Measurements from ENCODE around the gene UBXN1. TPM values are rescaled to one million over a fixed set of nuclear protein-coding genes. Genes with fewer than 3 reads are reported as not detected.
A peak's percentile ranks its signal among the peaks of the same experiment; 100 is the strongest.
"Not testable (repeated sequence)": the region's sequence is repeated elsewhere in the genome, so short reads cannot be mapped to it uniquely, and the experiment has no call there.

UBXN1 gene
- total RNA-seq, 5 donors from 2014 or later (not counting 1 experiment from before 2014, with no cell fraction given) = 180 to 199 (median 196) TPM

DNA sequence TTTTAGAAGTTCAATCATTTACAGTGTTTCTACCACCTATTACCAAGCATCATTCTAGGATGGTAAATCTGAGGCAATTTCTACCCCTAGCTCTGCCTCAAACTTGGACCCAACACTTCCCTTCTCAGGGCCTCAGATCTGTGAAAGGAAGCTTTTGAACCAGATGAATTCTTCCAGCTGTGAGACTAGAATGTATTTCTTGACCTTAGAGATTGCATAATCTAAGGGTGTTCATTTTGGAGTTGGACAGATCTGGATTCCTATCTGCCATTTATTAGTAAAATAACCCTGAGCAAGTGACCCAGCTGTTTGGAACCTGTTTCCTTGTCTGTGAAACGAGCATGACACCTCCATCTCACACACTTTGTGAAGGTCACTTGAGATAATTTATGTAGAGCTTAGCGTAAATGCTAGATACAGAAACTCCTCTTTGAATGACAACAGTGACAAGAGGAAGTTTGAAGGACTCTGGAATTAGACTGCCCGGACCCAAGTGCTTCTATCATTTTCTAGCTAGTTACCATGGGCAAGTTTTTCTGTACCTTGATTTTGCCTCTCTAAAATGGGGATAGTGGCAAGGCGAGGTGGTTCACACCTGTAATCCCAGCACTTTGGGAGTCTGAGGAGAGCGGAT is 22.0 kb downstream of the UBXN1 start:
- H3K9me3 ChIP-seq = no peaks in the 10 kb centered on the region
- ATAC-seq (replicated peaks in 1 of 4) (no peak), DNase-seq (no peak)
- WGBS (ENCODE audit: insufficient coverage) = 100% methylated on average over 2 of the region's 5 CpGs
- no peak overlapping the region for H3K27ac Mint-ChIP-seq
- ChIA-PET POLR2A (interaction anchor here in 1 of 2 donors (0.5 kb wide), 1 partner anchor 120 kb away, joined by 6 read pairs; no protein-coding TSS in a partner anchor), CTCF (no interaction called here)
- H3K4me1 ChIP-seq (ENCODE audit: control insufficient read depth in 1 of 2, extremely low read depth in 1 of 2, insufficient read depth in 2 of 2, low read length in 2 of 2) = peaks cover 2 to 22% of the 10 kb centered on the region in 2 experiments
- H3K4me3 ChIP-seq (ENCODE audit: control insufficient read depth in 1 of 2, extremely low read depth in 1 of 2, low read length in 1 of 2) = no peak overlapping the region
- no peaks in the 10 kb centered on the region for H3K36me3 Mint-ChIP-seq
- H3K27ac ChIP-seq (ENCODE audit: low read length) = no peak overlapping the region
- no peaks in the 10 kb centered on the region for H3K27me3 Mint-ChIP-seq
- no peaks in the 10 kb centered on the region for H3K9me3 Mint-ChIP-seq
- peaks cover 10 to 17% (median 15%) of the 10 kb centered on the region in 3 donors for H3K4me1 Mint-ChIP-seq
- H3K4me3 Mint-ChIP-seq = no peak overlapping the region
- H3K27me3 ChIP-seq (replicated peaks in 1 of 2; ENCODE audit: control insufficient read depth in 2 of 2, extremely low read depth in 1 of 2, insufficient read depth in 2 of 2, low read length in 1 of 2) = no peaks in the 10 kb centered on the region
- H3K36me3 ChIP-seq (ENCODE audit: control insufficient read depth in 2 of 2, extremely low read depth in 1 of 2, insufficient read depth in 1 of 2, low read length in 1 of 2) = peaks cover 0 to 4% of the 10 kb centered on the region in 2 donors

DNA sequence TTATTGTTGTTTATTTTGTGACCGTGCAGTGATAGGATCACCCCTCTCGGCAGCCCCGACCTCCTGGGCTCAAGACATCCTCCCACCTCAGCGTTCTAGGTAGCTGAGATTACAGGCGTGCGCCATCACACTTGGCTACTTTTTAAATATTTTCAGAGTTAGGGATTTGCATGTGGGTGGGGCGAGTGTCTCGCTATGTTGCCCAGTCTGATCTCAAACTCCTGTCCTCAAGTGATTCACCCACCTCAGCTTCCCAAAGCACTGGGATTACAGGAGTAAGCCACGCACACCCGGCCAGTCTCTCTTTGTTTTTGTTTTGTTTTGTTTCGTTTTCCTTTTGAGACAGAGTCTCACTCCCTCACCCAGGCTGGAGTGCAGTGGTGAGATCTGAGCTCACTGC is 24.6 kb downstream of the UBXN1 start:
- H3K4me3 ChIP-seq (ENCODE audit: control insufficient read depth in 1 of 2, extremely low read depth in 1 of 2, low read length in 1 of 2) = no peak overlapping the region
- ChIA-PET POLR2A (interaction anchor here (0.5 to 1.9 kb wide), 5 partner anchors 10 to 46 kb away, joined by 3 to 18 read pairs (median 8); partner anchors contain the start of genes C11orf98 (in 2 of the 2), CSKMT (in 2 of the 2) and LBHD1 (in 1 of the 2)), CTCF (interaction anchor here in 1 of 2 donors (0.9 kb wide), 1 partner anchor 11 kb away, joined by 4 read pairs; the partner anchor contains the start of genes C11orf98 and CSKMT)

GRCh38 chr11:62652161-62653006 is 26.5 kb downstream of the UBXN1 start:
- DNase-seq = peak in 9 of 35 experiments; percentile 16 to 72 (median 40)
- no peaks in the 10 kb centered on the region for H3K9me3 ChIP-seq
- peak overlapping the region; percentile 69 to 95 for H3K4me3 ChIP-seq (ENCODE audit: control insufficient read depth in 1 of 2, extremely low read depth in 1 of 2, low read length in 1 of 2)
- peak overlapping the region; percentile 63 for H3K27ac ChIP-seq (ENCODE audit: low read length)
- POLR2A ChIA-PET = interaction anchor here (0.6 to 1.4 kb wide), 5 partner anchors 9 to 61 kb away, joined by 3 to 28 read pairs (median 4); partner anchors contain the start of genes C11orf98 (in 2 of the 2), CSKMT (in 2 of the 2) and TUT1 (in 1 of the 2)
- peaks cover 7 to 42% of the 10 kb centered on the region in 2 experiments for H3K4me1 ChIP-seq (ENCODE audit: control insufficient read depth in 1 of 2, extremely low read depth in 1 of 2, insufficient read depth in 2 of 2, low read length in 2 of 2)
- peaks cover 9 to 25% of the 10 kb centered on the region in 2 donors for H3K36me3 ChIP-seq (ENCODE audit: control insufficient read depth in 2 of 2, extremely low read depth in 1 of 2, insufficient read depth in 1 of 2, low read length in 1 of 2)
- Mint-ChIP-seq H3K4me3 (peak overlapping the region; percentile 87 to 97 (median 88)), H3K36me3 (peaks cover 4% of the 10 kb centered on the region), H3K9me3 (no peaks in the 10 kb centered on the region), H3K27me3 (no peaks in the 10 kb centered on the region), H3K4me1 (peaks cover 19 to 28% (median 19%) of the 10 kb centered on the region in 3 donors), H3K27ac (peak overlapping the region; percentile 85 to 90)
- H3K27me3 ChIP-seq (replicated peaks in 1 of 2; ENCODE audit: control insufficient read depth in 2 of 2, extremely low read depth in 1 of 2, insufficient read depth in 2 of 2, low read length in 1 of 2) = no peaks in the 10 kb centered on the region
- peak; percentile 5 to 11 (median 8) for ATAC-seq (replicated peaks in 1 of 4)
- CTCF ChIA-PET = interaction anchor here in 1 of 2 donors (0.5 to 1.0 kb wide), 4 partner anchors 13 to 272 kb away, joined by 3 to 6 read pairs (median 4); partner anchors contain the start of genes C11orf98 and CSKMT
- 0% methylated on average over 7 of the region's 16 CpGs for WGBS (ENCODE audit: insufficient coverage)

More for the DNA sequence above, 24.6 kb downstream of the UBXN1 start:
- ATAC-seq (replicated peaks in 1 of 4) = no peak
- H3K9me3 Mint-ChIP-seq = no peaks in the 10 kb centered on the region
- peak overlapping the region; percentile 25 to 52 (median 45) for H3K4me3 Mint-ChIP-seq
- no peak for DNase-seq
- 100% methylated on average over 1 of the region's 11 CpGs for WGBS (ENCODE audit: insufficient coverage)
- H3K27me3 Mint-ChIP-seq = no peaks in the 10 kb centered on the region
- peak overlapping the region; percentile 39 to 52 for H3K27ac Mint-ChIP-seq
- Histone ChIP-seq H3K27me3 (replicated peaks in 1 of 2; ENCODE audit: control insufficient read depth in 2 of 2, extremely low read depth in 1 of 2, insufficient read depth in 2 of 2, low read length in 1 of 2) (no peaks in the 10 kb centered on the region), H3K9me3 (no peaks in the 10 kb centered on the region), H3K4me1 (ENCODE audit: control insufficient read depth in 1 of 2, extremely low read depth in 1 of 2, insufficient read depth in 2 of 2, low read length in 2 of 2) (peaks cover 7 to 31% of the 10 kb centered on the region in 2 experiments), H3K36me3 (ENCODE audit: control insufficient read depth in 2 of 2, extremely low read depth in 1 of 2, insufficient read depth in 1 of 2, low read length in 1 of 2) (peaks cover 6 to 12% of the 10 kb centered on the region in 2 donors), H3K27ac (ENCODE audit: low read length) (no peak overlapping the region)
- peaks cover 17 to 28% (median 19%) of the 10 kb centered on the region in 3 donors for H3K4me1 Mint-ChIP-seq
- H3K36me3 Mint-ChIP-seq = peaks cover 4% of the 10 kb centered on the region

GRCh38 chr11:62650283-62650682 is 28.6 kb downstream of the UBXN1 start:
- Mint-ChIP-seq H3K27ac (peak overlapping the region in 1 of 2 donors; percentile 34), H3K4me1 (peaks cover 32 to 39% (median 35%) of the 10 kb centered on the region in 3 donors)
- H3K27ac ChIP-seq (ENCODE audit: low read length); H3K4me3 Mint-ChIP-seq; H3K36me3 Mint-ChIP-seq; ATAC-seq (replicated peaks in 1 of 4); H3K27me3 Mint-ChIP-seq; CTCF ChIA-PET; H3K27me3 ChIP-seq (replicated peaks in 1 of 2; ENCODE audit: control insufficient read depth in 2 of 2, extremely low read depth in 1 of 2, insufficient read depth in 2 of 2, low read length in 1 of 2); H3K4me3 ChIP-seq (ENCODE audit: control insufficient read depth in 1 of 2, extremely low read depth in 1 of 2, low read length in 1 of 2); H3K9me3 ChIP-seq; H3K9me3 Mint-ChIP-seq; DNase-seq: not testable (repeated sequence)
- 98% methylated on average over 7 of the region's 12 CpGs for WGBS (ENCODE audit: insufficient coverage)
- peaks cover 9 to 26% of the 10 kb centered on the region in 2 donors for H3K36me3 ChIP-seq (ENCODE audit: control insufficient read depth in 2 of 2, extremely low read depth in 1 of 2, insufficient read depth in 1 of 2, low read length in 1 of 2)
- POLR2A ChIA-PET = interaction anchor here (0.6 kb wide), 2 partner anchors 16 to 682 kb away, joined by 4 read pairs; no protein-coding TSS in a partner anchor
- H3K4me1 ChIP-seq (ENCODE audit: control insufficient read depth in 1 of 2, extremely low read depth in 1 of 2, insufficient read depth in 2 of 2, low read length in 2 of 2) = peaks cover 13 to 58% of the 10 kb centered on the region in 2 experiments

GRCh38 chr11:62649486-62649885 is 29.4 kb downstream of the UBXN1 start:
- H3K4me3 Mint-ChIP-seq = no peak overlapping the region

More at GRCh38 chr11:62649486-62649885, 29.4 kb downstream of the UBXN1 start:
- no peaks in the 10 kb centered on the region for H3K9me3 Mint-ChIP-seq
- Histone ChIP-seq H3K4me3 (ENCODE audit: control insufficient read depth in 1 of 2, extremely low read depth in 1 of 2, low read length in 1 of 2) (no peak overlapping the region), H3K27ac (ENCODE audit: low read length) (no peak overlapping the region), H3K27me3 (replicated peaks in 1 of 2; ENCODE audit: control insufficient read depth in 2 of 2, extremely low read depth in 1 of 2, insufficient read depth in 2 of 2, low read length in 1 of 2) (no peaks in the 10 kb centered on the region), H3K36me3 (ENCODE audit: control insufficient read depth in 2 of 2, extremely low read depth in 1 of 2, insufficient read depth in 1 of 2, low read length in 1 of 2) (peaks cover 9 to 27% of the 10 kb centered on the region in 2 donors), H3K4me1 (ENCODE audit: control insufficient read depth in 1 of 2, extremely low read depth in 1 of 2, insufficient read depth in 2 of 2, low read length in 2 of 2) (peaks cover 16 to 65% of the 10 kb centered on the region in 2 experiments), H3K9me3 (no peaks in the 10 kb centered on the region)
- H3K27me3 Mint-ChIP-seq = no peaks in the 10 kb centered on the region
- H3K36me3 Mint-ChIP-seq = peaks cover 4% of the 10 kb centered on the region
- no peak for DNase-seq
- POLR2A ChIA-PET = interaction anchor here (0.6 to 1.1 kb wide), 3 partner anchors 11 to 19 kb away, joined by 3 to 6 read pairs (median 4); partner anchors contain the start of genes C11orf98 (in 1 of the 2) and CSKMT (in 1 of the 2)
- CTCF ChIA-PET = no interaction called here
- H3K4me1 Mint-ChIP-seq = peaks cover 38 to 45% (median 42%) of the 10 kb centered on the region in 3 donors
- no peak for ATAC-seq (replicated peaks in 1 of 4)
- 98% methylated on average over 8 of the region's 11 CpGs for WGBS (ENCODE audit: insufficient coverage)
- H3K27ac Mint-ChIP-seq = no peak overlapping the region
